ENCODE results near the gene MB21D2.

The MB21D2 gene

GRCh38 chr3:192889679-192890078 is 28.0 kb downstream of the MB21D2 start:
- Histone ChIP-seq H3K79me2 (ENCODE audit: insufficient read depth, low read length) (no peaks in the 10 kb centered on the region), H3K27me3 (ENCODE audit: insufficient read depth, low read length) (no peaks in the 10 kb centered on the region), H3K4me1 (ENCODE audit: insufficient read depth, low read length, severe bottlenecking) (no peaks in the 10 kb centered on the region), H3K4me2 (ENCODE audit: low read length) (no peak overlapping the region), H3K9ac (ENCODE audit: low read length) (no peak overlapping the region), H4K20me1 (ENCODE audit: insufficient read depth, low read length) (no peaks in the 10 kb centered on the region), H3F3A (ENCODE audit: insufficient read depth, low read length) (no peaks in the 10 kb centered on the region), H3K9me3 (ENCODE audit: low read length) (no peaks in the 10 kb centered on the region), H3K4me3 (ENCODE audit: low read depth, low read length, poor library complexity, severe bottlenecking) (no peak overlapping the region), H3K27ac (ENCODE audit: low read depth, low read length, poor library complexity, severe bottlenecking) (no peak overlapping the region), H3K36me3 (ENCODE audit: insufficient read depth, low read length) (no peaks in the 10 kb centered on the region), H3K9me2 (ENCODE audit: low read depth, low read length) (no peaks in the 10 kb centered on the region), H2AFZ (ENCODE audit: low read length) (no peak overlapping the region)
- TF ChIP-seq EZH2 (IDR thresholded peaks at IDR 0.05; ENCODE audit: borderline replicate concordance, low read length) = no peak
- TF ChIP-seq CTCF (IDR thresholded peaks at IDR 0.05; ENCODE audit: low read length) = no peak

- Histone ChIP-seq H3K4me3 (ENCODE audit: low read depth, low read length, poor library complexity, severe bottlenecking) (no peak overlapping the region), H3K9ac (ENCODE audit: low read length) (no peak overlapping the region), H3K79me2 (ENCODE audit: insufficient read depth, low read length) (no peaks in the 10 kb centered on the region), H3K9me2 (ENCODE audit: low read depth, low read length) (no peaks in the 10 kb centered on the region), H3K27ac (ENCODE audit: low read depth, low read length, poor library complexity, severe bottlenecking) (no peak overlapping the region), H3K4me2 (ENCODE audit: low read length) (no peak overlapping the region), H4K20me1 (ENCODE audit: insufficient read depth, low read length) (no peaks in the 10 kb centered on the region), H3K36me3 (ENCODE audit: insufficient read depth, low read length) (no peaks in the 10 kb centered on the region), H3K9me3 (ENCODE audit: low read length) (no peaks in the 10 kb centered on the region), H3F3A (ENCODE audit: insufficient read depth, low read length) (no peaks in the 10 kb centered on the region), H3K4me1 (ENCODE audit: insufficient read depth, low read length, severe bottlenecking) (no peaks in the 10 kb centered on the region), H2AFZ (ENCODE audit: low read length) (no peak overlapping the region), H3K27me3 (ENCODE audit: insufficient read depth, low read length) (no peaks in the 10 kb centered on the region)
- TF ChIP-seq EZH2 (IDR thresholded peaks at IDR 0.05; ENCODE audit: borderline replicate concordance, low read length) = no peak
- TF ChIP-seq CTCF (IDR thresholded peaks at IDR 0.05; ENCODE audit: low read length) = no peak
These were observed 29.5 kb downstream of the MB21D2 start for GRCh38 chr3:192888190-192888589.

GRCh38 chr3:192887701-192888100 is 30.0 kb downstream of the MB21D2 start:
- H3K27me3 ChIP-seq (ENCODE audit: insufficient read depth, low read length) = no peaks in the 10 kb centered on the region
- no peaks in the 10 kb centered on the region for H3K9me2 ChIP-seq (ENCODE audit: low read depth, low read length)
- H3K4me3 ChIP-seq (ENCODE audit: low read depth, low read length, poor library complexity, severe bottlenecking) = no peak overlapping the region
- no peak overlapping the region for H3K9ac ChIP-seq (ENCODE audit: low read length)
- TF ChIP-seq CTCF (IDR thresholded peaks at IDR 0.05; ENCODE audit: low read length) = no peak
- TF ChIP-seq EZH2 (IDR thresholded peaks at IDR 0.05; ENCODE audit: borderline replicate concordance, low read length) = no peak
- no peak overlapping the region for H3K27ac ChIP-seq (ENCODE audit: low read depth, low read length, poor library complexity, severe bottlenecking)
- H3K4me1 ChIP-seq (ENCODE audit: insufficient read depth, low read length, severe bottlenecking) = no peaks in the 10 kb centered on the region
- H3K36me3 ChIP-seq (ENCODE audit: insufficient read depth, low read length) = no peaks in the 10 kb centered on the region
- H2AFZ ChIP-seq (ENCODE audit: low read length) = no peak overlapping the region
- H3F3A ChIP-seq (ENCODE audit: insufficient read depth, low read length) = no peaks in the 10 kb centered on the region
- H4K20me1 ChIP-seq (ENCODE audit: insufficient read depth, low read length) = no peaks in the 10 kb centered on the region
- no peak overlapping the region for H3K4me2 ChIP-seq (ENCODE audit: low read length)
- H3K79me2 ChIP-seq (ENCODE audit: insufficient read depth, low read length) = no peaks in the 10 kb centered on the region
- H3K9me3 ChIP-seq (ENCODE audit: low read length) = no peaks in the 10 kb centered on the region

All from OCI-LY1 (cell line).